Subcutaneous abdominal adipose tissue (tissue), 5 donors: ENCODE results near the gene ZC3HAV1L.

Experiments used
- H3K27ac ChIP-seq: one replicate; pipeline ENCODE4 v1.7.0; 2013; ENCODE audit warnings: low read depth, mild to moderate bottlenecking, inconsistent platforms, low read length, moderate library complexity
- H3K27me3 ChIP-seq, 5 donors: one replicate each; pipeline ENCODE4 v1.7.0; 2013; ENCODE audit warnings: low read length in 5 of 5, inconsistent platforms in 1 of 5; ENCODE audit not compliant: control insufficient read depth in 5 of 5, insufficient read depth in 4 of 5
- H3K36me3 ChIP-seq, 5 donors: one replicate each; pipeline ENCODE4 v1.7.0; 2013; ENCODE audit warnings: low read length in 5 of 5; ENCODE audit not compliant: control insufficient read depth in 5 of 5, insufficient read depth in 5 of 5
- H3K4me1 ChIP-seq, 5 donors: one replicate each; pipeline ENCODE4 v1.7.0; 2013; ENCODE audit warnings: low read length in 5 of 5, mild to moderate bottlenecking in 3 of 5, moderate library complexity in 1 of 5; ENCODE audit not compliant: control insufficient read depth in 5 of 5, insufficient read depth in 5 of 5
- H3K4me3 ChIP-seq, 5 donors: one replicate each; pipeline ENCODE4 v1.7.0; 2013; ENCODE audit warnings: low read length in 5 of 5, low read depth in 1 of 5
- H3K9ac ChIP-seq, 5 donors: one replicate each; pipeline ENCODE4 v1.7.0; 2013; ENCODE audit warnings: low read length in 5 of 5, mild to moderate bottlenecking in 4 of 5, moderate library complexity in 3 of 5
- H3K9me3 ChIP-seq, 5 donors: one replicate each; pipeline ENCODE4 v1.7.0; 2013; ENCODE audit warnings: low read length in 5 of 5; ENCODE audit not compliant: control insufficient read depth in 5 of 5
- donor health status: healthy.
- donor health status: healthy.
- donor health status: healthy.
- donor health status: healthy.
- donor health status: healthy.

Gene ZC3HAV1L

DNA sequence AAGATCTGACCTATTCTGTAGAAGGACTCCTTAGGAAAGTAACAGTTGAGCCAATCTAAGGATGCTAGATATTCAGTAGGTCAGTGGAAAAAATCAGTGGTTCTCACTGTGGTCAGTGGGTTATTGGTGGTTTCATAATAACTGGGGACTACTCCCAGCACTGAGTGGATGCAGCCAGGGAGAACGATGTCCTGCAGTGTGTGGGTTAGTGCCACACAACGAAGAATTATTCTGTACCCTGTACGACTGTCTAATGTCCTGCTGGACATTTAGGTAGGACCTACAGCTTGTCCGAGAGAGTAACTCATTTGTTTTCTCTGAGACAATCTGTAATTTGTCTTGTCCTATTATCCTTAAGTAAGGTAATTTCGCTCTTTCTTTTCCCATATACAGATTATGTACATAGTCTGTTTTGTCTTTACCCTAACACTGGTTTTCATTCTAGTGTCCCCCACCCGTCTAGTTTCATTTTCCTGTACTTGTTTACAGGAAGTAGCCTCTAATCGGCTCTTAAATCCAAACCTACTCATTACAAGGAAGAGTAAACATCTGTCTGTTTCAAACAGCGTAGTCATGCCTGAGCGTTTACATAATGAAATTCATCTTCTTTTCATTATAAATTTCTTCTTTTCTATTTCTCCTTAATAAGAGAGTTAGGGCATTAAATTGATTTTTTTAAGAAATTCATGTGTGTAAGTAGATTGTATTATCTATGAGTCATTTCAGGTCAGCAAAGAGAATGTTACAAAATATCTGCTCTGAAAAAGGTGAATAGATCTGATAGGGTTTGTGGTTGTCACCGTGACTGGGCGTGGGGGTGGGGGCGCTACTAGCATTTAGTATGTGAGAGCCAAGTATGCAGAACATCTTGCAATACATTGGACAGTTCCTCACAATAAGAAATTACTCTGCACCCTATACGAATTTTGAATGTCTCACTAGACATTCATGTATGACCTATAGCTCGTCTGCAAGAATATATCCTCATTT, 8.3 kb upstream of the ZC3HAV1L start:
- Histone ChIP-seq H3K27ac (no peak overlapping the region), H3K27me3 (no peaks in the 10 kb centered on the region), H3K36me3 (peaks cover 24 to 32% (median 25%) of the 10 kb centered on the region in 5 donors), H3K9me3 (no peaks in the 10 kb centered on the region), H3K4me3 (no peak overlapping the region), H3K9ac (no peak overlapping the region), H3K4me1 (peaks cover 0 to 18% (median 6%) of the 10 kb centered on the region in 5 donors)

DNA sequence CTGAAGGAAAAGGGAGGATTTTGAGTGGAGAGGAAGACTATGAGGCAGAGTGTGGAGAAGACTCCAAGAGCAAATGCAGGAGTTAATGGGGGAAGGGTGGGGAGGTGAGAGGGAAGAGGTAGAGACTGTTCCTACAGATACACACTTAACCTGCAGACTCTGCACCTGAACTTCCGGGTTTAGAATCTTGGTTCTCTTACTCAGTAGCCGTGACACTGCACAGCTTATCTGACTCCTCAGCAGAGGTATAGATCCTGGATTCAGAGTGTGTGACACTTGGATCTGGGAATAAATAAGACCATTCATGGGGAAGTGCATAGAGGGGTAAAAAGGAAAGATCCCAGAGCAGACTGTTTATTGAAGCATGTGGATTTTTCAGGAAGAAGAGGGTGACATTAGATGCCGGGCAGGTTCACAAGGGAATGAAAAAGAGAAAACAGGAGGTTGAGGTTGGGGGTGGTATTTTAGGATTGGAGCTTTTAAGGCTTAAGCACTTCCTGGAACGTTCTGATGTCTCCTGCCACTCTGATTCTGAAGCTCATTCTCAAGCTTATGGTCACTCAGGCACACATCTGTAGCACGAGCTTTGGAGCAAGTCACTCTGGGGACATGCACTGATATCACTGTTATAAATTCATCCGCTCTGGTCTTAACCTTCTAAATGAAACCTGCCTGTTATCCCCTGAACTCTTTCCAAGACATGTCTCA, 5.7 kb upstream of the ZC3HAV1L start:
- no peak overlapping the region for H3K4me3 ChIP-seq
- no peaks in the 10 kb centered on the region for H3K9me3 ChIP-seq
- H3K27ac ChIP-seq = no peak overlapping the region

GRCh38 chr7:139038691-139039090, 2.8 kb upstream of the ZC3HAV1L start:
- H3K4me3 ChIP-seq = no peak overlapping the region
- H3K27me3 ChIP-seq = no peaks in the 10 kb centered on the region
- no peak overlapping the region for H3K27ac ChIP-seq
- peaks cover 0 to 4% (median 2%) of the 10 kb centered on the region in 5 donors for H3K36me3 ChIP-seq
- H3K9ac ChIP-seq = no peak overlapping the region
- peaks cover 0 to 27% (median 17%) of the 10 kb centered on the region in 5 donors for H3K4me1 ChIP-seq
- no peaks in the 10 kb centered on the region for H3K9me3 ChIP-seq

More for the DNA sequence above, 5.7 kb upstream of the ZC3HAV1L start:
- peaks cover 0 to 18% (median 6%) of the 10 kb centered on the region in 5 donors for H3K4me1 ChIP-seq
- H3K36me3 ChIP-seq = peaks cover 7 to 15% (median 9%) of the 10 kb centered on the region in 5 donors
- H3K27me3 ChIP-seq = no peaks in the 10 kb centered on the region
- H3K9ac ChIP-seq = no peak overlapping the region

DNA sequence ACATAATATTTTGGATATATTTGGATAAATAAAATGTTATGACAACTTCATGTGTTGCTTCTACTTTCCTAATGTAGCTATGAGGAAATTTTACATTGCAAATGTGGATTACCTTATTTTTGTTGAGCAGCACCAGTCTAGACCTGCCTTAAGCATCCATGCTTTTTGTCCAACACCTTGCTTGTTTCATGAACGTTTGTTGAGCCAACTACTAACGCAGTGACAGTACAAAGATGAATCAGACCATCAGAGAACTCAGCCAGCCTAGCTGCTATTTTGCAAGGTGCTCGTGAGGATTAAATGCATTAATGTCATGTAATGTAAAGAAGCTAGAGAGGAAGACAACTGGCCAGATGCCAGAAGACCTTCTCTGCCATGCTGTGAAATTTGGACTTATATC, 1.1 kb upstream of the ZC3HAV1L start:
- no peak overlapping the region for H3K4me3 ChIP-seq
- H3K27me3 ChIP-seq = no peaks in the 10 kb centered on the region
- no peak overlapping the region for H3K9ac ChIP-seq
- H3K4me1 ChIP-seq = peaks cover 0 to 27% (median 17%) of the 10 kb centered on the region in 5 donors
- H3K36me3 ChIP-seq = peaks cover 0 to 10% (median 3%) of the 10 kb centered on the region in 5 donors
- H3K27ac ChIP-seq = no peak overlapping the region
- no peaks in the 10 kb centered on the region for H3K9me3 ChIP-seq

- H3K9ac ChIP-seq = peak overlapping the region in 3 of 5 donors; percentile 62 to 72 (median 69)
- no peak overlapping the region for H3K27ac ChIP-seq
- peaks cover 0 to 27% (median 17%) of the 10 kb centered on the region in 5 donors for H3K4me1 ChIP-seq
- H3K4me3 ChIP-seq = peak overlapping the region; percentile 77 to 95 (median 86)
- no peaks in the 10 kb centered on the region for H3K27me3 ChIP-seq
- peaks cover 0 to 15% (median 3%) of the 10 kb centered on the region in 5 donors for H3K36me3 ChIP-seq
- H3K9me3 ChIP-seq = no peaks in the 10 kb centered on the region
Observed at GRCh38 chr7:139034855-139035585, 822 bp downstream of the ZC3HAV1L start.

GRCh38 chr7:139034336-139034735, 1.5 kb downstream of the ZC3HAV1L start:
- Histone ChIP-seq H3K27ac (no peak overlapping the region), H3K36me3 (peaks cover 0 to 21% (median 7%) of the 10 kb centered on the region in 5 donors), H3K4me1 (peaks cover 0 to 27% (median 17%) of the 10 kb centered on the region in 5 donors), H3K27me3 (no peaks in the 10 kb centered on the region), H3K4me3 (peak overlapping the region in 3 of 5 donors; percentile 77 to 89 (median 78)), H3K9ac (peak overlapping the region in 1 of 5 donors; percentile 48), H3K9me3 (no peaks in the 10 kb centered on the region)

DNA sequence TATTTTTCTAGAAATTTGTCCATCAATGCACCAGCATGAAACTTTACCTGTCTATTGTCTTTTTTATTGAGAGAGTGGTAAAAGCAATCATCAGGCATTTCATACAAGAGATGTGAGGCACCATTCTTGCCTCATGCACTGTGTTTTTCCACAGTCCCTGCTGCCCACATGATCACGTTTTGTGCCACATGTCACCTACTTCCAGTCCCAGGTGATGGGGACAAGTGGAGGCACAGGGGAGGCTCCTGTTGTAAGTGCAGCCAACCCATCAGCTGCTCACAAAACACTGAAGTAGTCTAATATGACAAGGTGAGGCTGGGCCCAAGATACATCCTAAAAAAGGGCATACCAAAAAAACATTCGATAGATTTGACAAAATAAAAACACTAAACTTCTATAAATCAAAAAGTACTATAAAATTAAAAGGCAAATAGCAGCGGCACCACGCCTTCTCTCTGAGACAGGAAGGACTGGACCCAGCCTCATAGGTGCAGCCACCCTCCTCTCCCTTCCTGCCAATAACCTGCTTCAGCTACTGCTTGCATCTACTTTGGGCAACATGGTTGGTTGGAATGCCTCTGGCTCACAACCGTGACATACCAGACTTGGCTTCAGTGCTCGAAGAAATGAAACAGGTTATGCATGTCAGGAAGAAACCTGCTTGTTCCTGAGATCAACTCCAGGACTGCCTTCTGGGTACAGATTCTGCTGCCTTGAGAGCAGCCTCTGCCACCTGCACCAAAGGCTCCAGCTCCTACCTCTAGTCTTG, 2.3 kb downstream of the ZC3HAV1L start:
- Histone ChIP-seq H3K27ac (no peak overlapping the region), H3K4me3 (no peak overlapping the region), H3K36me3 (peaks cover 2 to 28% (median 11%) of the 10 kb centered on the region in 5 donors), H3K9me3 (no peaks in the 10 kb centered on the region), H3K27me3 (no peaks in the 10 kb centered on the region), H3K4me1 (peaks cover 0 to 27% (median 17%) of the 10 kb centered on the region in 5 donors), H3K9ac (no peak overlapping the region)

- H3K9ac ChIP-seq = no peak overlapping the region
- H3K4me1 ChIP-seq = peaks cover 0 to 27% (median 17%) of the 10 kb centered on the region in 5 donors
- H3K27me3 ChIP-seq = no peaks in the 10 kb centered on the region
- no peak overlapping the region for H3K27ac ChIP-seq
- no peaks in the 10 kb centered on the region for H3K9me3 ChIP-seq
- H3K36me3 ChIP-seq = peaks cover 5 to 37% (median 19%) of the 10 kb centered on the region in 5 donors
- no peak overlapping the region for H3K4me3 ChIP-seq
Observed at GRCh38 chr7:139032473-139032872, 3.4 kb downstream of the ZC3HAV1L start.

DNA sequence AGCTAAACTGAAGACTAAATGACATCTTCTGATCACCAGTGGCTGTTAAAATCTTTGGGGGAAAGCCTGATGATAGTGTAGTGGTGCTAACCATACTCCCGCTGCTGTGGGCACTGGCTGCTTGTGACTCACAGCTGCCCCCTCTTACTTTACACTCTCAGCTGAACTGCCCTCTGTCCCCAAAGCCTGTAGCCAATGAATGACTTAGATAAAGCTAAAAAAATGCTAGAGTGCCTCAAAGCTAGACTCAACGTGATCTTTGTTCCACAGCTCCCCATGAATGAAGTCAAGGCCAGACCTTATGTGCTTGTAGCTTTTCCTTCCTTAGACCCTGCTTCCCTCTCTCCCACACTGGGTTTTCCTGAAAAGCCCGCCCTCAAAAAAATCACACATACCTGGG, 6.5 kb downstream of the ZC3HAV1L start:
- Histone ChIP-seq H3K36me3 (peaks cover 5 to 59% (median 38%) of the 10 kb centered on the region in 5 donors), H3K4me1 (peaks cover 0 to 5% (median 1%) of the 10 kb centered on the region in 5 donors), H3K9ac (no peak overlapping the region), H3K27ac (no peak overlapping the region), H3K27me3 (no peaks in the 10 kb centered on the region), H3K9me3 (no peaks in the 10 kb centered on the region), H3K4me3 (no peak overlapping the region)
